NCI-H2227 (cell line): ENCODE measurements around the gene FHOD1.

Experiments
- DNase-seq: peaks from one replicate; lab custom pipeline; 2025; ENCODE audit not compliant: unreplicated experiment; lab: John Stamatoyannopoulos, UW

Gene FHOD1

GRCh38 chr16:67247192-67248072 lies at the start of gene FHOD1:
Gene FHOD1 (minus strand): TSS chr16:67247481. CDS start chr16:67247410, 71 bp downstream.
- DNase-seq, result peak; percentile 94

GRCh38 chr16:67296420-67296819 lies 49.1 kb upstream of the FHOD1 start:
- DNase-seq, result no peak

- no peak for DNase-seq
These were observed 47.7 kb upstream of the FHOD1 start for GRCh38 chr16:67294938-67295361.

GRCh38 chr16:67294171-67294757 lies 47.0 kb upstream of the FHOD1 start:
- DNase-seq, result no peak

- DNase-seq, result no peak
These were observed 44.2 kb upstream of the FHOD1 start for GRCh38 chr16:67291461-67291860.

GRCh38 chr16:67287960-67288359 lies 40.7 kb upstream of the FHOD1 start:
- no peak for DNase-seq

GRCh38 chr16:67286441-67287235 lies 39.4 kb upstream of the FHOD1 start:
- DNase-seq, result no peak

GRCh38 chr16:67284699-67285646 lies 37.7 kb upstream of the FHOD1 start:
- peak; percentile 31 for DNase-seq

GRCh38 chr16:67283826-67284555 lies 36.7 kb upstream of the FHOD1 start:
- no peak for DNase-seq

- no peak for DNase-seq
These were observed 36.0 kb upstream of the FHOD1 start for GRCh38 chr16:67283039-67283825.

- no peak for DNase-seq
These were observed 35.1 kb upstream of the FHOD1 start for GRCh38 chr16:67282447-67282805.

- DNase-seq, result no peak
These were observed 34.5 kb upstream of the FHOD1 start for GRCh38 chr16:67281536-67282446.

- DNase-seq, result no peak
These were observed 33.1 kb upstream of the FHOD1 start for GRCh38 chr16:67280090-67281015.

GRCh38 chr16:67279296-67280089 lies 32.2 kb upstream of the FHOD1 start, which contains the start of gene PLEKHG4:
Gene PLEKHG4 (plus strand): TSS chr16:67279532. CDS start chr16:67280045, 513 bp downstream.
- DNase-seq, result peak; percentile 83

GRCh38 chr16:67278773-67279295 lies 31.6 kb upstream of the FHOD1 start:
- peak; percentile 53 for DNase-seq
